Neural progenitor cell (in vitro differentiated cells): ENCODE data around the gene CADPS. TPM values are rescaled to one million over a fixed set of nuclear protein-coding genes. Genes with fewer than 3 reads are reported as not detected.

Experiments
- DNase-seq: peaks from one replicate; pipeline ENCODE4 v3.0.0-alpha.2; 2016; ENCODE audit warnings: low spot score
- H2AFZ ChIP-seq: fragments of 200-600 bp; sonication (generic); replicated peaks from 2 replicates; pipeline ENCODE4 v1.6.1; 2016; ENCODE audit warnings: antibody characterized with exemption
- H3F3A ChIP-seq: fragments of 200-600 bp; sonication (generic); 2 replicates; pipeline ENCODE4 v1.6.1; 2016; ENCODE audit warnings: antibody characterized with exemption, low read depth
- H3K27ac ChIP-seq: fragments of 200-600 bp; sonication (generic); 2 replicates; pipeline ENCODE4 v1.5.1; 2016; ENCODE audit warnings: mild to moderate bottlenecking
- H3K27me3 ChIP-seq: fragments of 200-600 bp; sonication (generic); 2 replicates; pipeline ENCODE4 v1.6.1; 2016; ENCODE audit warnings: mild to moderate bottlenecking, moderate library complexity
- H3K36me3 ChIP-seq: fragments of 200-600 bp; sonication (generic); 2 replicates; pipeline ENCODE4 v1.5.1; 2016
- H3K4me1 ChIP-seq: fragments of 200-600 bp; sonication (generic); 2 replicates; pipeline ENCODE4 v1.6.1; 2016; ENCODE audit warnings: mixed run types
- H3K4me2 ChIP-seq: fragments of 200-600 bp; sonication (generic); 2 replicates; pipeline ENCODE4 v1.6.1; 2016
- H3K4me3 ChIP-seq: fragments of 200-600 bp; sonication (generic); 2 replicates; pipeline ENCODE4 v1.5.1; 2016
- H3K79me2 ChIP-seq: fragments of 200-600 bp; sonication (generic); 2 replicates; pipeline ENCODE4 v1.6.1; 2016; ENCODE audit warnings: low read depth
- H3K9ac ChIP-seq: fragments of 200-600 bp; sonication (generic); 2 replicates; pipeline ENCODE4 v1.6.1; 2016
- H3K9me3 ChIP-seq: fragments of 200-600 bp; sonication (generic); 2 replicates; pipeline ENCODE4 v1.5.1; 2016; ENCODE audit warnings: low read depth
- H4K20me1 ChIP-seq: fragments of 200-600 bp; sonication (generic); 2 replicates; pipeline ENCODE4 v1.6.1; 2016; ENCODE audit warnings: low read depth
- H3K27ac Mint-ChIP-seq: 3 replicates; pipeline ENCODE4 v1.8.0; 2021; ENCODE audit warnings: mixed read lengths
- H3K27me3 Mint-ChIP-seq: 2 replicates; pipeline ENCODE4 v1.8.0; 2022; ENCODE audit warnings: low read depth, mild to moderate bottlenecking, inconsistent platforms, moderate library complexity, mixed read lengths; ENCODE audit not compliant: insufficient read depth
- H3K36me3 Mint-ChIP-seq: 3 replicates; pipeline ENCODE4 v1.8.0; 2021; ENCODE audit warnings: mixed read lengths
- H3K4me1 Mint-ChIP-seq: 3 replicates; pipeline ENCODE4 v1.8.0; 2021; ENCODE audit warnings: mixed read lengths
- H3K4me3 Mint-ChIP-seq: 3 replicates; pipeline ENCODE4 v1.8.0; 2021; ENCODE audit warnings: mild to moderate bottlenecking, moderate library complexity, mixed read lengths
- H3K9me3 Mint-ChIP-seq: 3 replicates; pipeline ENCODE4 v1.8.0; 2020; ENCODE audit warnings: mixed read lengths
- EZH2 ChIP-seq: fragments of 200-600 bp; sonication (generic); IDR thresholded peaks from 2 replicates; pipeline ENCODE4 v1.6.1; 2017; ENCODE audit warnings: antibody characterized with exemption, mild to moderate bottlenecking, moderate library complexity
- EZH2phosphoT487 ChIP-seq: fragments of 200-600 bp; sonication (generic); IDR thresholded peaks from 2 replicates; pipeline ENCODE4 v1.6.1; 2017; ENCODE audit warnings: antibody characterized with exemption
- total RNA-seq: library from RNA; depleted of rRNA; stranded (reverse); fragments of >200 nt; gene quantifications from 2 replicates; pipeline ENCODE4 v1.2.3, GENCODE V29; 2015; ENCODE audit warnings: low replicate concordance
- TF ChIP-seq, protein P1 (sequence below): fragments of 200-600 bp; sonication (generic); IDR thresholded peaks from 2 replicates; pipeline ENCODE4 v1.5.1; 2017; ENCODE audit warnings: antibody characterized with exemption, mild to moderate bottlenecking

Gene CADPS
- total RNA-seq, 1 donor from 2014 or later = 17.3 TPM

- H3K9ac ChIP-seq = no peak overlapping the region
- no peaks in the 10 kb centered on the region for H3K36me3 Mint-ChIP-seq
Measured at GRCh38 chr3:62859203-62859791, 15.9 kb downstream of the CADPS start.

GRCh38 chr3:62845996-62846395 lies 29.2 kb downstream of the CADPS start:
- TF ChIP-seq, protein P1, sequence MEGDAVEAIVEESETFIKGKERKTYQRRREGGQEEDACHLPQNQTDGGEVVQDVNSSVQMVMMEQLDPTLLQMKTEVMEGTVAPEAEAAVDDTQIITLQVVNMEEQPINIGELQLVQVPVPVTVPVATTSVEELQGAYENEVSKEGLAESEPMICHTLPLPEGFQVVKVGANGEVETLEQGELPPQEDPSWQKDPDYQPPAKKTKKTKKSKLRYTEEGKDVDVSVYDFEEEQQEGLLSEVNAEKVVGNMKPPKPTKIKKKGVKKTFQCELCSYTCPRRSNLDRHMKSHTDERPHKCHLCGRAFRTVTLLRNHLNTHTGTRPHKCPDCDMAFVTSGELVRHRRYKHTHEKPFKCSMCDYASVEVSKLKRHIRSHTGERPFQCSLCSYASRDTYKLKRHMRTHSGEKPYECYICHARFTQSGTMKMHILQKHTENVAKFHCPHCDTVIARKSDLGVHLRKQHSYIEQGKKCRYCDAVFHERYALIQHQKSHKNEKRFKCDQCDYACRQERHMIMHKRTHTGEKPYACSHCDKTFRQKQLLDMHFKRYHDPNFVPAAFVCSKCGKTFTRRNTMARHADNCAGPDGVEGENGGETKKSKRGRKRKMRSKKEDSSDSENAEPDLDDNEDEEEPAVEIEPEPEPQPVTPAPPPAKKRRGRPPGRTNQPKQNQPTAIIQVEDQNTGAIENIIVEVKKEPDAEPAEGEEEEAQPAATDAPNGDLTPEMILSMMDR = no peak
- TF ChIP-seq EZH2phosphoT487 (no peak), EZH2 (no peak)
- no peak overlapping the region for H3K4me2 ChIP-seq
- no peaks in the 10 kb centered on the region for H4K20me1 ChIP-seq

More at GRCh38 chr3:62859203-62859791, 15.9 kb downstream of the CADPS start:
- H3F3A ChIP-seq = peaks cover 3% of the 10 kb centered on the region
- no peaks in the 10 kb centered on the region for H3K27me3 ChIP-seq
- no peaks in the 10 kb centered on the region for H3K9me3 ChIP-seq
- no peak overlapping the region for H2AFZ ChIP-seq
- Mint-ChIP-seq H3K27me3 (no peaks in the 10 kb centered on the region), H3K4me1 (peaks cover 16% of the 10 kb centered on the region), H3K9me3 (no peaks in the 10 kb centered on the region), H3K4me3 (no peak overlapping the region), H3K27ac (no peak overlapping the region)
- no peak overlapping the region for H3K4me3 ChIP-seq
- no peaks in the 10 kb centered on the region for H3K36me3 ChIP-seq
- no peak for TF ChIP-seq EZH2
- TF ChIP-seq EZH2phosphoT487 = no peak
- TF ChIP-seq, protein P1 = no peak
- H3K27ac ChIP-seq = no peak overlapping the region
- H3K4me1 ChIP-seq = no peaks in the 10 kb centered on the region
- H4K20me1 ChIP-seq = no peaks in the 10 kb centered on the region
- H3K4me2 ChIP-seq = no peak overlapping the region
- no peak for DNase-seq
- H3K79me2 ChIP-seq = no peaks in the 10 kb centered on the region

DNA sequence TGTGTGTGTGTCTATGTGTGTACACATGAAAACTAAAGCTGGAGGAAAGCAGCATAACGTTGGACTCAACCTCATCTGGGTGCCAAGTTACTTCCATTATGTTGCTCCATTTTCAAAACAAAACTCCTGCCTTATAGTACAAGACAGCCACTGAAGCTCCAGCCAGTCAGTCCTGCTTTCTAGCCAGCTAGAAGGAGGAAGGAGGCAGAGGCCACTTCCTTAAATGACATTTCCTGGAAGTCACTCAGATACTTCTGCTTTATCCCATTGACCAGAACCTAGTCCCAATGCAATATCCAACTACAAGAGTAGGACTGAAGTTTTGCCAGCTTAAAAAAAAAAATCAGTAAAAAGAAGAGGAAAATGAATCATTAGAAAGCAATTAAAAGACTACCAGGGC lies 31.7 kb downstream of the CADPS start:
- Mint-ChIP-seq H3K27me3 (peaks cover 2% of the 10 kb centered on the region), H3K9me3 (peaks cover 6% of the 10 kb centered on the region), H3K4me3 (no peak overlapping the region), H3K27ac (no peak overlapping the region), H3K36me3 (no peaks in the 10 kb centered on the region), H3K4me1 (no peaks in the 10 kb centered on the region)
- no peak overlapping the region for H2AFZ ChIP-seq
- no peaks in the 10 kb centered on the region for H3K27me3 ChIP-seq
- H3K9me3 ChIP-seq = no peaks in the 10 kb centered on the region
- no peak overlapping the region for H3K4me2 ChIP-seq
- no peaks in the 10 kb centered on the region for H3K79me2 ChIP-seq
- no peaks in the 10 kb centered on the region for H3K36me3 ChIP-seq
- no peak overlapping the region for H3K9ac ChIP-seq
- no peaks in the 10 kb centered on the region for H3K4me1 ChIP-seq
- H3K27ac ChIP-seq = no peak overlapping the region
- TF ChIP-seq EZH2 = no peak
- TF ChIP-seq EZH2phosphoT487 = no peak
- TF ChIP-seq, protein P1 = no peak
- H3F3A ChIP-seq = no peaks in the 10 kb centered on the region
- H4K20me1 ChIP-seq = no peaks in the 10 kb centered on the region
- no peak overlapping the region for H3K4me3 ChIP-seq
- no peak for DNase-seq

More at GRCh38 chr3:62845996-62846395, 29.2 kb downstream of the CADPS start:
- Mint-ChIP-seq H3K4me3 (no peak overlapping the region), H3K9me3 (peaks cover 6% of the 10 kb centered on the region), H3K36me3 (no peaks in the 10 kb centered on the region), H3K4me1 (no peaks in the 10 kb centered on the region), H3K27ac (no peak overlapping the region), H3K27me3 (peaks cover 2% of the 10 kb centered on the region)
- no peak for DNase-seq
- Histone ChIP-seq H3K4me1 (no peaks in the 10 kb centered on the region), H3K27ac (no peak overlapping the region), H3K36me3 (no peaks in the 10 kb centered on the region), H2AFZ (no peak overlapping the region), H3K27me3 (no peaks in the 10 kb centered on the region), H3K79me2 (no peaks in the 10 kb centered on the region), H3K9me3 (no peaks in the 10 kb centered on the region), H3F3A (no peaks in the 10 kb centered on the region), H3K4me3 (no peak overlapping the region), H3K9ac (no peak overlapping the region)
